Fibroblast of the aortic adventitia (primary cell): ENCODE data around the gene ARMH1. TPM values are rescaled to one million over a fixed set of nuclear protein-coding genes. Genes with fewer than 3 reads are reported as not detected.
A peak's percentile ranks its signal among the peaks of the same experiment; 100 is the strongest.

Source experiments
- DNase-seq: peaks from one replicate; pipeline ENCODE4 v3.0.0-alpha.2; 2010; ENCODE audit warnings: low read depth
- H3K4me3 ChIP-seq: 2 replicates; pipeline ENCODE4 v1.5.1; 2011; ENCODE audit warnings: low read depth, mild to moderate bottlenecking, control low read depth, low read length, moderate library complexity
- total RNA-seq: library from RNA; depleted of rRNA; stranded (reverse); fragments of >200 nt; gene quantifications from 2 replicates; pipeline ENCODE4 v1.2.3, GENCODE V29; 2012; ENCODE audit warnings: low replicate concordance
- TF ChIP-seq, protein P1 (sequence below): IDR thresholded peaks from 2 replicates; pipeline ENCODE4 v1.5.1; 2011; ENCODE audit warnings: mild to moderate bottlenecking, low read length, control low read depth, inconsistent platforms; ENCODE audit not compliant: insufficient read depth

Gene ARMH1
- total RNA-seq, 1 donor = 1.7 TPM

DNA sequence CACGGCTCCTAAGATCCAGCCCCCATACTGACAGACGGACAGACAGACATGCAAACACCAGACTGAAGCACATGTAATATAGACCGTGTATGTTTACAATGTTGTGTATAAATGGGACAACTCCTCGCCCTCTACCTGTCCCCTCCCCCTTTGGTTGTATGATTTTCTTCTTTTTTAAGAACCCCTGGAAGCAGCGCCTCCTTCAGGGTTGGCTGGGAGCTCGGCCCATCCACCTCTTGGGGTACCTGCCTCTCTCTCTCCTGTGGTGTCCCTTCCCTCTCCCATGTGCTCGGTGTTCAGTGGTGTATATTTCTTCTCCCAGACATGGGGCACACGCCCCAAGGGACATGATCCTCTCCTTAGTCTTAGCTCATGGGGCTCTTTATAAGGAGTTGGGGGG is 23.4 kb upstream of the ARMH1 start:
- DNase-seq = no peak
- H3K4me3 ChIP-seq = no peak overlapping the region
- TF ChIP-seq, protein P1, sequence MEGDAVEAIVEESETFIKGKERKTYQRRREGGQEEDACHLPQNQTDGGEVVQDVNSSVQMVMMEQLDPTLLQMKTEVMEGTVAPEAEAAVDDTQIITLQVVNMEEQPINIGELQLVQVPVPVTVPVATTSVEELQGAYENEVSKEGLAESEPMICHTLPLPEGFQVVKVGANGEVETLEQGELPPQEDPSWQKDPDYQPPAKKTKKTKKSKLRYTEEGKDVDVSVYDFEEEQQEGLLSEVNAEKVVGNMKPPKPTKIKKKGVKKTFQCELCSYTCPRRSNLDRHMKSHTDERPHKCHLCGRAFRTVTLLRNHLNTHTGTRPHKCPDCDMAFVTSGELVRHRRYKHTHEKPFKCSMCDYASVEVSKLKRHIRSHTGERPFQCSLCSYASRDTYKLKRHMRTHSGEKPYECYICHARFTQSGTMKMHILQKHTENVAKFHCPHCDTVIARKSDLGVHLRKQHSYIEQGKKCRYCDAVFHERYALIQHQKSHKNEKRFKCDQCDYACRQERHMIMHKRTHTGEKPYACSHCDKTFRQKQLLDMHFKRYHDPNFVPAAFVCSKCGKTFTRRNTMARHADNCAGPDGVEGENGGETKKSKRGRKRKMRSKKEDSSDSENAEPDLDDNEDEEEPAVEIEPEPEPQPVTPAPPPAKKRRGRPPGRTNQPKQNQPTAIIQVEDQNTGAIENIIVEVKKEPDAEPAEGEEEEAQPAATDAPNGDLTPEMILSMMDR = no peak

DNA sequence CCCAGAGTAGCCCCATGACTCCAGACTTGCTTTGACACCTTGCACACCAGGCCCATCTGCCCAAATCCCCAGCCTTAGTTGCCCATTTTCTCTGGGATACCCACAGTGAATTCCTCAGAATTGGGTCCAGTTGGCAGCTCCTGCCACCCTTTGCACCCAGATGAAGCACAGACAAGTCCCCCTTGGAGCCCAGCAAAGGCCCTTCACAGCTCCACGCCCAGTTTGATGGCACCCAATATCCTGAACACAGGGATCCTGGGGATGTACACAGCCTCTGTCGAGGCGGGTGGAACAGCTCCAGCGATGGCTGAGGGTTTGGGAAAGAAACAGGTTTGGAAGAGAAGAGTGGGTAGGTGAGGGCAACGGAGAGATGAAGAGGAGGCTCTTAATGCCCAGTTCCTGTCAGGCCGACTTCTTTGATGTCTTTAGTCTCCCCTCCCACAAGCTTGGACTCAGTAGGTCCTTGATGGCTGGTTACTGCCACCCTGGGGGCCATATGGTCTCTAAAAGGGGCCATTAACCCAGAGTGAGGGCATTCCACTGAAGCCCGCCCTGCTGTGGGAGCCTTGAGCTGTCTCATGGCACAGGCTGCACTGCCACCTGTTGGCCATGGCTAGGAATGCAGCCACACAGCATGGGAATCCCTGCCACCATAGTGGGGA is 21.9 kb upstream of the ARMH1 start:
- DNase-seq = peak; percentile 61
- TF ChIP-seq, protein P1 = peak; percentile 99
- no peak overlapping the region for H3K4me3 ChIP-seq

GRCh38 chr1:44653107-44653964 is 21.2 kb upstream of the ARMH1 start:
- H3K4me3 ChIP-seq = no peak overlapping the region
- no peak for DNase-seq

DNA sequence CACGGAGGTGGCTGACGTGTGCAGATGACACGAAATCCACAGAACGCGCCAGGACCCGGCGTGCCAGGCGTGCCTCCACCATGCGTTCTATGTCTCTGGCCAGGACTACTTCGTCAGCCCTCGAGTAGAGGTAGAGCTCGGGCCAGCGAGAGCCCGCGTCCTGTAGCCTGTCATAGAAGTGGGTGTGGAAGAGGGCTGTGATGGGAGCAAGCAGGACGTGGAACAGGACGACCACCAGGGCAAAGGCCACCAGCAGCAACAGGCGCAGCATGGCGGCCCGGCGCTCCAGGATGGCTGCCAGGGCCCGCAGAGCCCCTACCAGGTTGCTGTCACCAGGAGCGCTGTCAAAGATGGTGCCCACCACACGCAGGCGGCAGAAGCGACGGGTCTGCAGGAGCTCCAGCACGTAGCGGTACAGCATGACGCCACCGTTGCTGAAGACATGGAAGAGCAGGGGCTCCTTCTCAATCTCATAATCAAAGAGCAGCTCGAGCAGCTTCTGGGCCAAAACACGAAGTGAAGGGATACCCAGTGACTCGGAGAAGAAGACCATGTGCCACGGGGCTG is 19.8 kb upstream of the ARMH1 start:
- no peak overlapping the region for H3K4me3 ChIP-seq
- TF ChIP-seq, protein P1 = no peak
- DNase-seq = no peak

More at GRCh38 chr1:44653107-44653964, 21.2 kb upstream of the ARMH1 start:
- TF ChIP-seq, protein P1 = no peak

GRCh38 chr1:44655609-44656008 is 18.9 kb upstream of the ARMH1 start:
- no peak for DNase-seq
- TF ChIP-seq, protein P1 = peak; percentile 74
- H3K4me3 ChIP-seq = no peak overlapping the region

- H3K4me3 ChIP-seq = no peak overlapping the region
- TF ChIP-seq, protein P1 = no peak
- DNase-seq = no peak
These were observed 14.9 kb upstream of the ARMH1 start for GRCh38 chr1:44659566-44659965.
